GM18505 (cell line): ENCODE data around the gene MTARC2.

Source experiments
- ATAC-seq: cut with Tn5 transposase; IDR thresholded peaks from one replicate; pipeline ENCODE4 v1.9.1; 2021; ENCODE audit not compliant: unreplicated experiment
- POLR2A ChIP-seq: IDR thresholded peaks from 4 replicates; pipeline ENCODE4 v1.6.1; 2011; ENCODE audit warnings: borderline replicate concordance; ENCODE audit not compliant: insufficient read depth, insufficient read length; ENCODE audit errors: extremely low read depth

MTARC2 gene

DNA sequence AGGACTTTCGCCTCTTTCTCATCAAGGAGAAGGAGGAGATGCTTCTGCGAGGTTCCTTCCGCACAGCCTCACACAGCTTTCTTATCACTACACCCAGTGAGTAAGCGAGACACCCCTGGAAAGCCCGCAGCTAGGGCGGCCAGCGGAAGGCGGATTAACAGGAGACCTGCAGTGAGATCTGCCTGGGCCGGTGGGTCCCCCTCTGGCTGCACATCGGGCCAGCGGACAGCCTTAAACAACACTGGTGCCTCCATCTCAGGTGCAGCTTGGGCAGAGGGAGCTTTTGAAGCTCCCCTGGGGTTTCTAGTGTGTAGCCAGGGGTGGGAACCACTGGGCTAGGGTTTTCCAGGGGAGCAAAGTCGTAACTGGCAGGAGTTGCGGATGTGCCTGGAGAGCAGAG is 21.1 kb downstream of the MTARC2 start:
- no peak for TF ChIP-seq POLR2A
- ATAC-seq, result no peak

DNA sequence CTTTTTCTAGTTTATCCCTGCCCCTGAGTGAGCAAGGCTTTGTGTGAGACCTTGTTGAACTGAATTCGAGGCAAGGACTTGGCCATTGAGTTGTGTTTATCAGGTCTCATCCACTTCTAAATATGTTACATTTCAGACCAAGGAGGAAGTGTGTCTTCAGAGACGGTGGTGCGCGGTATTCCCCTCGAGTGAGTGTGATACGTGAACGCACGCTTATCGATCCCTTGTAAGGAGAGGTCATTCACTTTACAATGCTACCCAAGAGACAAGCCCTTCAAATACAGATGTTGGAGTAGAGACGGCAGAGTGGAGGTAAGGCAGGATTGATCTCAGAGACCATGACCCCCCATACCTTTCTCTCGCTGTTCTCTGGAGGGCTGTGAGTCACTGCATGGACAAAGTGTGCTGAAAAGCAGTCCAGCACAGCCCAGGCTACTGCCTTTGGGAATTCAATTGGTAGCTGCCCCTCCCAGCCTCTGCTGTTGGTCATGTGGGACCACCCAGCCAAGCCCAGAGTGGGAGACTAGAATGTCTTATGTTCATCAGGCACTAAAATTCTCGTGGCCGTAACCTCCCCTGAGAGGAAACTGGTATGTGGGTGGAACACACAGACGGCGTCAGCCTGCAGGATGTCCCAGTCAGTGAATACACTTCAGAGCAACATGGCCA is 22.3 kb downstream of the MTARC2 start:
- no peak for TF ChIP-seq POLR2A
- ATAC-seq, result peak; percentile 71

DNA sequence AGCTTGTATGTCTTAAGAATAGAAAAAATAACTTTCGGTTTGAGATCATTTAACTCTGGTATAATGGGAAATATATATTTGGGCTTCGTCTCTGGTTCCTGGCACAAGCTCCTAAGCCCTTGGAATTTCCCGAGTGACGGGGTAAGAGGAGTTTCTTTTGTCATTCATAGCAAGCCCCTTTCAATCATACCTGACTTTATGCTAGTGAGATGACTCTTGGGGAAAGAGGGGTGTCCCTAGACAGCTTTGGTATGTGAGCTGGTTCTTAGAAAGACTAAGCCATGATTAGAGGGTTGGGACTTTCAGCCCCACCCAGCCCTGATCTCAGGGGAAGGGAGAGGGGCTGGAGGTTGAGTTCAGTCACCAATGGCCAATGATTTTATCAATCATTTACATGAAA is 24.7 kb downstream of the MTARC2 start:
- no peak for ATAC-seq
- TF ChIP-seq POLR2A, result no peak

DNA sequence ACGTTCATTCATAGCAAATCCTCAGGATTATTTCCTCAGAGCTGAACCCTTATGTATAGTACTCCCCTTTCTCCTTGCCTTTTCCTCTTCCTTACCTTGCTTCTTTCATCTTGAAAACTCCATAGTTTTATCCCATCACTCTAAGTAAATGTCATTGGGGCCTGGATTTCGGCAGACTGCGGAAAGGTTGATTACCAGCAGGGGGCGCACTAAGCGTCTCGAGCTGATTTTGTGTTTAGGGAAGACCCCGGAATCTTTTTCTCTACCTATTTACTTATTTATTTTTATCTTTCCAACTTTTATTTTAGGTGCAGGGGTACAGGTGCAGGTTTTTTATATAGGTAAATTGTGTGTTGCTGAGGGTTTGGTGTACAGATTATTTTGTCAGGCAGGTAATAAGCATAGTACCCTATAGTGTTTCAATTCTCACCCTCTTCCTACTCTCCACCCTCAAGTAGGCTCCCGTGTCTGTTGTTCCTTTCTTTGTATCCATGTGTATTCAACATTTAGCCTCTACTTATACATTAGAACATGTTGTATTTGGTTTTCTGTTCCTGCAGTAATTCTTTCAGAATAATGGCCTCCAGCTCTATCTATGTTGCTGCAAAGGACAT is 27.2 kb downstream of the MTARC2 start:
- ATAC-seq, result no peak
- no peak for TF ChIP-seq POLR2A

DNA sequence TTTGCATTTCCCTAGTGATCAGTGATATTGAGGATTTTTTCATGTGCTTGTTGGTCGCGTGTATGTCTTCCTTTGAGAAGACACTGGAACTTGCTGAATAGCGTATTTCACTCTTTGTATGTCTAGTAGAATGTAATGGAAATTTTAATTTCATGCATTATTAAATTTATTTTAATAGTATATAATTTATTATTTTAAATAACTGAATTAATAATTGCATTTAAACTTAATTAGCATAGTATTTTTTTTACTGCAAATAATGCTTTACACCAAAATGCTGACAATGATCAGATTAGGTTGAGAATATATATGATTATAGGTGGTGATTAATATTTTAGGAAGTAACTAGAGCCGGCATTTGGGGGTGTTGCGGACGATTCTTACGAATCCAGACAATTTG is 28.1 kb downstream of the MTARC2 start:
- ATAC-seq, result no peak
- no peak for TF ChIP-seq POLR2A

DNA sequence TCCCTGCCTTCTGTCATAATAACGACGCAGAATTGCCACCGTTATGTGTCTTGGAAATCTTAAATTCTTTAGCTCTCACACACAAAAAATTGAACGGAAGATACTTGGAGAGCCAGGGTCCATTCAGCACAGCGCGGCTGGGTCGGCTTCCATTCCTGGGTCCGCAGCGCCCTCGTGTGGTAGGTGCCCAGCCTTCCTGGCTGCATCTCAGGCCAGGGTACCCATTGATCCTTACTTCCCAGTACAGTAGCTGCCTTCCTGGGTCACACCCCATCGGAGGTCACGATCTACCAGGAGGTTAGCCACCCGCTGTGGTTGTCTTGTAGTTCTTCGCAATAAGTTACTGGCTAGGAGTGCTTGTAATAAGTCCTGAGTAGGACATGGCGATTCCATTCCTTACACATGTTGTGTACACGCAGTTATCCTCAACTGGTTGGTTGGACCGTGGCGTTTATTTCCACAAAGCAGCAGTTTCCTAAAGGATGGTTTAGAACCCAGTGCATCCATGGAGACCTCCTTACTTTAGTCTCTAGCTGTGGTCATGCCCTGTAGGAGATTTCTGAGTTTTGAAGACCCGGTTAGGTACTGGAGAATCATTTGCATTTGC is 28.7 kb downstream of the MTARC2 start:
- peak; percentile 76 for ATAC-seq
- no peak for TF ChIP-seq POLR2A

DNA sequence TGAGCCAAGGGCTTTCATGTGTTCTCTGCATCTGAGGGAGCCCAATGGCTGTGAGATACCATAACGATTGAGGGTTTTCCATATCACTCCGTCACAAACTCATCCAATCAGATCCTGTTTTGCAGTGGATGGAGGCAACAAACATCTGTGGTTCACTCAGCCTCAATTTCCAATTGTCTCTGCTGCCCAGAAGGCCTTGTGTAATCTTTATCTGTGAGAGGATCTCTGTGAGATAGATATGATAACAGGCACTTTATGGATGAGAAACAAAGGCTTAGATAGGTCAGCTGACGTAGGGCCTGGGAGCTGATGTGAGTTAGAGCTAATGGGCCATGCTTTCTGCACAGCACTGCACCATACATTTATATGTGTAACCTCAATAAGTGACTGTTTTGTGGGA is 35.3 kb downstream of the MTARC2 start:
- no peak for TF ChIP-seq POLR2A
- no peak for ATAC-seq

DNA sequence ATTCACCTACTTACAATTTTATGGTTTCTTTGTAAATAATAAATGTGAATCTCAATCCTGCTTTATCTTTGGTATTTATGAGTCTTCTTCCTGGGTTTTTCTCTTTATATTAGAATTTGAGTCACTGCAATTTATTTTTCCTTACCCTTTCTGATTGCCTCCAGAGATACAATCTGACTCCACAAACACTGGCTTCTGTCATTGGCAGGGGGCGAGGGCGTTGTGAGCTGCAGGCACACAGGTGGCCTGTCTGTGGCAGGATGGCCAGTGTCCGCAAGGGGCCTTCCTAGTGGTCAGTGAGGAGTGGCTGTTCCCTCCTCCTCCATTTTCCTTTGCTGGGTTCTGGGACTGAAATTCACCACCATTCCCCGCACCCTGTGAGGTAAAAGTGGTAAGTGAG is 36.6 kb downstream of the MTARC2 start:
- no peak for TF ChIP-seq POLR2A
- no peak for ATAC-seq

DNA sequence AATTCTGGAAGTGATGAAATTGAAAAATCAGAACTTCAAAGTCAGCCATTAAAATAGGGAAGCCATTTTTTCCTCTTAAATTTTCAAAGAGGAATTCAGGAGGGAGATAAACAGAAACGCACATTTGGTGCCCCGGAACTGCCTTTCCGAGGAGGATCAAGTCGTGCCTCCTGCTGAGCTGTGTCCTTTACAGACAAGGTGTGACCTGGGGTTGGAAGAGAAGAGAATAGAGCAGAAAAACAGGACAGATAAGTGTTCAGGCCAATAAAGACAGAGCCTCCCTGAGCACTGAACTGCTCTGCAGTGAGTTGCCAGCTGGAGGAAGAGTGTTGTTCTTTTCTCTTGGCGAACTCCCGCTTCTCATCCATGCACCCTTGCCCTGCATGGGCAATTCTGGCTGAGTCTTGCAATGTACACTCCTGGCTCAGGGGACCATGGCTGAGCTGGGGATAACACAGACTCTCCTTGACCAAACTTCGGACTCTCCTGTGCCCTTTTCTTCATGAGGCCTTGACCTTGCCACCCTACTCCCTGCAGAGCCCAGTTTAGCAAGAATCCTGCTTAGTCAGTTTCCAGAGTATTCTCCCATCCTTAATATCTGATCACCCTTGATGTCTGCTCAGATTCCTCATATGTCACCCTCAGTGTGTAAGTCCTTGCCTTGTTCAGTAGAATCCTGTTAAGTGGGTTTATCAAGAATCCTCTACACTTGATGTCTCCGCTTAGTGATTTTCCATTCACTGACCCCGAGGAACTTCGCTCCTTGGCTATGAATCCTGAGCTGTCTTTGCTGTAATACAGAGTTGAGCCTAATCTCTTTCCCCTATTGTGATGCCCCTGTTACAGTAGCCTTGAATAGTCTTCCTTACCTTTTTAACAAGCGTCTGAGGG is 37.3 kb downstream of the MTARC2 start:
- no peak for TF ChIP-seq POLR2A
- no peak for ATAC-seq

DNA sequence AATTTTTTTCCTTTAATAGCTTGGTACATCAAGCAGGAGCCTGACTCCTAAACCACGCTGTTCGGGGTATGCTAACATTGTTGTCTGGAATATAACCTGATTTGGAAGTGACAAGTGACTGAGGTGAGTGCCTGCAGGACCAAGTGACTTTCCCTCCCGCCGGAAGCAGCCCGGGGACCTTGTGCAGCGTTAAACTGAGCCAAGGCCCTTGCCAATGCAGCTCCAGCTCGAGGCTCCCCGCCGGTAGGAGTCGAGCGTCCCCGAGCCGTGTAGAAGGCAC is 37.9 kb downstream of the MTARC2 start:
- ATAC-seq, result peak; percentile 24
- no peak for TF ChIP-seq POLR2A

DNA sequence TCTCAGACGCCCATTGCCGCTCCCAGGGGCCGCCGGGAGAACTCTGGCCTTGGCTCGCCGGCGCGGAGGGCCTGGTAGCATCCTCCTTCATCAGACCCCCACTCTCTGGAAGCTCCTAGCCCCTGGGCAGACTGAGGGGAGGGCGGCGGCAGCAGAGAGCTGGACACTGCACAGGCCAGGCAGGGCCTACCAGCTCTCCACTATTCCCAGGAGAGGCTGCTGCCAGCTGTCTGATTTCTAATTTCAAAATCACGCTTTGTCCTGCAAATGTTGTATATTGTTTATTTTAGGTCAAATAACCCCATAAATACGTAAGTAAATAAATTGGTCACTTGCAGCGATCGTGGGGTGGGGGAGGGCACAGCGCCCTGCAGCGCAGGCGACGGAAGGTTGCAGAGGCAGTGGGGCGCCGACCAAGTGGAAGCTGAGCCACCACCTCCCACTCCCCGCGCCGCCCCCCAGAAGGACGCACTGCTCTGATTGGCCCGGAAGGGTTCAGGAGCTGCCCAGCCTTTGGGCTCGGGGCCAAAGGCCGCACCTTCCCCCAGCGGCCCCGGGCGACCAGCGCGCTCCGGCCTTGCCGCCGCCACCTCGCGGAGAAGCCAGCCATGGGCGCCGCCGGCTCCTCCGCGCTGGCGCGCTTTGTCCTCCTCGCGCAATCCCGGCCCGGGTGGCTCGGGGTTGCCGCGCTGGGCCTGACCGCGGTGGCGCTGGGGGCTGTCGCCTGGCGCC is 38.4 kb downstream of the MTARC2 start, which contains the start of gene MTARC1:
MTARC1 (plus strand) TSS at position 577 of the 732 bp plus-strand sequence; CDS start at position 609, 32 bp downstream.
- ATAC-seq, result peak; percentile 77
- TF ChIP-seq POLR2A, result no peak

DNA sequence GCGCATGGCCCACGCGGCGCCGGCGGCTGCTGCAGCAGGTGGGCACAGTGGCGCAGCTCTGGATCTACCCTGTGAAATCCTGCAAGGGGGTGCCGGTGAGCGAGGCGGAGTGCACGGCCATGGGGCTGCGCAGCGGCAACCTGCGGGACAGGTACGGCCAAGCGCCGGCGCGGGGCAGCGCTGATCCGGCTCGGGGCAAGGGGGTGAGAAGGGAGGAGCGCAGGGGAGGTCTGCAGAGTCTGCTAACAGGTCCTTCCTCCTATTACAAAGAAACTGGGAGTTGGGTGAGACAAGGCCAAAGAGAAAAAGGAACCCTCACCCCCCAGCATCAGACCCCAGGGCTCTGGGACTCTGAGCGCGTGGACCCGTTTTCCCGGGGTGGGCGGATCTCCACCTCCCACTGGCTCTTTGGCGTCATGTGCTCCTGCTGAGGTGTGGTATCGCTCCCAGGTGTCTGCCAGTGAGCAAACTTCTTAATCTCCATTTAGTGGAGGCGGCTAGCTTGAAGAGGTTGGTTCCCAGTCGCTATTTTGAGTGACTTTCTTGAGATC is 39.0 kb downstream of the MTARC2 start:
- TF ChIP-seq POLR2A, result no peak
- peak; percentile 55 for ATAC-seq
